ENCODE data around the gene ATG2B. TPM values are rescaled to one million over a fixed set of nuclear protein-coding genes. Genes with fewer than 3 reads are reported as not detected.

ATG2B gene
- total and polyA plus RNA-seq, 10 of the 15 experiments (the other 5 are each of a cell fraction or from before 2014, with no cell fraction given): 0.84 to 15.4 (median 9.9) TPM

DNA sequence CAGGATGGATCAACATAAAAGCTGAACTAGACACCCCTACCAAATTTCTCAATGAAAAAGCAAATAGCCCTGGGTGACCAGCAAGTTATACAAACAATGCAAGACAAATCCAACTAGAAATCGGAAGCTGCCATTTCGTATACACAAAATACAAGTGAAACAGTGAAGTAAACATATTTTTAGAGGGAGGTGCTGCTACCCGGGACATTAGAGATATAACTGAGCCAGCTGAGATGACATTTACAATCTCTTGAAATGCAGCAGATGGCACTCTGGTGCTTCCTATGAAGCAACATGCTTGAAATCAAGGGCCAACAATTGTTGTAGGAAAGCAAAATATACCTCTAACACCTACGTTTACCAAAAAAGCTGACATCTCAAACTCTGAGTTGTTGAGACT, 81.7 kb downstream of the ATG2B start:
- ChIA-PET CTCF (interaction anchor here (0.5 kb wide), 1 partner anchor 1860 kb away, joined by 3 read pairs; no protein-coding TSS in a partner anchor), SMC1A (ENCODE audit: uncharacterized antibody, unreplicated experiment) (interaction anchor here (0.6 kb wide), 1 partner anchor 282 kb away, joined by 4 read pairs; no protein-coding TSS in a partner anchor), POLR2A (interaction anchor here (0.6 kb wide), 1 partner anchor 660 kb away, joined by 3 read pairs; no protein-coding TSS in a partner anchor), RAD21 (ENCODE audit: unreplicated experiment) (no interaction called here)
- DNase-seq (ENCODE audit: low read depth, low spot score) (no peak), ATAC-seq (no peak), FAIRE-seq (no peak)
- no peaks in the 10 kb centered on the region for H3K4me1 ChIP-seq (ENCODE audit: control insufficient read depth, insufficient read depth, low read length)
- in situ Hi-C loops (cut with MboI) (no loop called here), intact Hi-C loops (cut with micrococcal nuclease; ENCODE audit: unreplicated experiment) (no loop called here)
- H3K4me3 ChIP-seq: no peak overlapping the region
- no peaks in the 10 kb centered on the region for H4K20me1 ChIP-seq (ENCODE audit: control insufficient read depth, insufficient read depth)
- TF ChIP-seq IKZF2 (IDR thresholded peaks at IDR 0.05): no peak
- TF ChIP-seq, protein P1, sequence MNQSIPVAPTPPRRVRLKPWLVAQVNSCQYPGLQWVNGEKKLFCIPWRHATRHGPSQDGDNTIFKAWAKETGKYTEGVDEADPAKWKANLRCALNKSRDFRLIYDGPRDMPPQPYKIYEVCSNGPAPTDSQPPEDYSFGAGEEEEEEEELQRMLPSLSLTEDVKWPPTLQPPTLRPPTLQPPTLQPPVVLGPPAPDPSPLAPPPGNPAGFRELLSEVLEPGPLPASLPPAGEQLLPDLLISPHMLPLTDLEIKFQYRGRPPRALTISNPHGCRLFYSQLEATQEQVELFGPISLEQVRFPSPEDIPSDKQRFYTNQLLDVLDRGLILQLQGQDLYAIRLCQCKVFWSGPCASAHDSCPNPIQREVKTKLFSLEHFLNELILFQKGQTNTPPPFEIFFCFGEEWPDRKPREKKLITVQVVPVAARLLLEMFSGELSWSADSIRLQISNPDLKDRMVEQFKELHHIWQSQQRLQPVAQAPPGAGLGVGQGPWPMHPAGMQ (IDR thresholded peaks at IDR 0.05; ENCODE audit: borderline replicate concordance): no peak
- TF ChIP-seq SRF (IDR thresholded peaks at IDR 0.05; ENCODE audit: low read depth in 2 of 2, low read length in 2 of 2): no peak
- TF ChIP-seq SMARCA5 (IDR thresholded peaks at IDR 0.05): no peak
- H3K27ac ChIP-seq (ENCODE audit: control insufficient read depth, insufficient read depth): no peak overlapping the region
- no peaks in the 10 kb centered on the region; the same call in 2 of the 3 replicates for H3K9me3 ChIP-seq (replicated peaks; ENCODE audit: control insufficient read depth, insufficient read depth, low read length)
- H3K9ac ChIP-seq (ENCODE audit: control insufficient read depth, insufficient read depth, low read length): no peak overlapping the region
- peaks cover 0 to 8% of the 10 kb centered on the region in 2 experiments; a peak in 2 of 4 replicates for H3K36me3 ChIP-seq (ENCODE audit: control insufficient read depth in 2 of 2, insufficient read depth in 2 of 2, low read length in 1 of 2)
- no peak overlapping the region for H3K4me2 ChIP-seq (ENCODE audit: control insufficient read depth, insufficient read depth)
- H2AFZ ChIP-seq (ENCODE audit: control insufficient read depth, low read depth, low read length): no peak overlapping the region
- no TSS peak for BruUV-seq (replicated peaks)
- H3K79me2 ChIP-seq (ENCODE audit: control insufficient read depth, insufficient read depth, low read length): no peaks in the 10 kb centered on the region
- WGBS (ENCODE audit: insufficient coverage, insufficient replicate concordance, low lambda C conversion rate, missing lambda C conversion rate): 84% methylated on average over 4 of the region's 4 CpGs
- H3K27me3 ChIP-seq (replicated peaks in 1 of 2; ENCODE audit: control insufficient read depth in 2 of 2, insufficient read depth in 2 of 2, low read length in 1 of 2): no peaks in the 10 kb centered on the region

DNA sequence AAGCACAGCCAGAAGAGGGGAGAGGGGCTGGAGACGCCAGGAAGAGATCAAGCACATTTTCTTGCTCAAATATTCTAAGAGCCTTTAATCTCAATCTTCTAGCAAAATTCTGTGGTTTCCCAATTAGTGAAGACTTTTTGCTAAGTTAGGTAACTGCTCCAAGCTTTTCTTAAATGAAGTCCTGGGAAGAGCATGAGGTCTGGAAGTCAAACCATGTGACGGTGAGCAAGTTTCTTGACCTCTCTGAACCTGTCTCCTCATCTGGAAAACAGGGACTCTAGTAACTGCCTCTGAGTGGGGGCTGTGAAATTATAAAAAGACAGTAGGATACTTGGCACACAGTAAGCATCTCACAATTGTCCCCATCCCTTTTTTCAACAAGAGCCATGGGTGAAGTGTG, 83.0 kb downstream of the ATG2B start:
- Histone ChIP-seq H3K4me1 (ENCODE audit: control insufficient read depth, insufficient read depth, low read length) (no peaks in the 10 kb centered on the region), H3K4me3 (no peak overlapping the region), H4K20me1 (ENCODE audit: control insufficient read depth, insufficient read depth) (no peaks in the 10 kb centered on the region), H3K4me2 (ENCODE audit: control insufficient read depth, insufficient read depth) (no peak overlapping the region), H3K9me3 (replicated peaks; ENCODE audit: control insufficient read depth, insufficient read depth, low read length) (no peaks in the 10 kb centered on the region; the same call in 2 of the 3 replicates), H3K27ac (ENCODE audit: control insufficient read depth, insufficient read depth) (no peak overlapping the region), H2AFZ (ENCODE audit: control insufficient read depth, low read depth, low read length) (no peak overlapping the region), H3K36me3 (ENCODE audit: control insufficient read depth in 2 of 2, insufficient read depth in 2 of 2, low read length in 1 of 2) (peaks cover 0 to 8% of the 10 kb centered on the region in 2 experiments; a peak in 1 of 4 replicates), H3K9ac (ENCODE audit: control insufficient read depth, insufficient read depth, low read length) (no peak overlapping the region), H3K79me2 (ENCODE audit: control insufficient read depth, insufficient read depth, low read length) (no peaks in the 10 kb centered on the region), H3K27me3 (replicated peaks in 1 of 2; ENCODE audit: control insufficient read depth in 2 of 2, insufficient read depth in 2 of 2, low read length in 1 of 2) (no peaks in the 10 kb centered on the region)
- no peak for DNase-seq (ENCODE audit: low read depth, low spot score)
- ChIA-PET POLR2A (no interaction called here), CTCF (no interaction called here), SMC1A (ENCODE audit: uncharacterized antibody, unreplicated experiment) (no interaction called here), RAD21 (ENCODE audit: unreplicated experiment) (no interaction called here)
- BruUV-seq (replicated peaks): no TSS peak
- no peak for FAIRE-seq
- in situ Hi-C loops (cut with MboI): no loop called here
- TF ChIP-seq TCF12 (IDR thresholded peaks at IDR 0.05; ENCODE audit: low read depth, low read length): no peak
- ATAC-seq: no peak
- 100% methylated on average over 2 of the region's 2 CpGs for WGBS (ENCODE audit: insufficient coverage, insufficient replicate concordance, low lambda C conversion rate, missing lambda C conversion rate)
- intact Hi-C loops (cut with micrococcal nuclease; ENCODE audit: unreplicated experiment): no loop called here
